HG03342 (cell line): ENCODE results near the gene AFF3.

Experiments
- ATAC-seq: cut with Tn5 transposase; IDR thresholded peaks from one replicate; pipeline ENCODE4 v1.9.1; 2021; ENCODE audit warnings: mild to moderate bottlenecking, moderate library complexity; ENCODE audit not compliant: unreplicated experiment

AFF3 gene

GRCh38 chr2:100050685-100051084 lies 91.7 kb downstream of the AFF3 start:
- no peak for ATAC-seq

DNA sequence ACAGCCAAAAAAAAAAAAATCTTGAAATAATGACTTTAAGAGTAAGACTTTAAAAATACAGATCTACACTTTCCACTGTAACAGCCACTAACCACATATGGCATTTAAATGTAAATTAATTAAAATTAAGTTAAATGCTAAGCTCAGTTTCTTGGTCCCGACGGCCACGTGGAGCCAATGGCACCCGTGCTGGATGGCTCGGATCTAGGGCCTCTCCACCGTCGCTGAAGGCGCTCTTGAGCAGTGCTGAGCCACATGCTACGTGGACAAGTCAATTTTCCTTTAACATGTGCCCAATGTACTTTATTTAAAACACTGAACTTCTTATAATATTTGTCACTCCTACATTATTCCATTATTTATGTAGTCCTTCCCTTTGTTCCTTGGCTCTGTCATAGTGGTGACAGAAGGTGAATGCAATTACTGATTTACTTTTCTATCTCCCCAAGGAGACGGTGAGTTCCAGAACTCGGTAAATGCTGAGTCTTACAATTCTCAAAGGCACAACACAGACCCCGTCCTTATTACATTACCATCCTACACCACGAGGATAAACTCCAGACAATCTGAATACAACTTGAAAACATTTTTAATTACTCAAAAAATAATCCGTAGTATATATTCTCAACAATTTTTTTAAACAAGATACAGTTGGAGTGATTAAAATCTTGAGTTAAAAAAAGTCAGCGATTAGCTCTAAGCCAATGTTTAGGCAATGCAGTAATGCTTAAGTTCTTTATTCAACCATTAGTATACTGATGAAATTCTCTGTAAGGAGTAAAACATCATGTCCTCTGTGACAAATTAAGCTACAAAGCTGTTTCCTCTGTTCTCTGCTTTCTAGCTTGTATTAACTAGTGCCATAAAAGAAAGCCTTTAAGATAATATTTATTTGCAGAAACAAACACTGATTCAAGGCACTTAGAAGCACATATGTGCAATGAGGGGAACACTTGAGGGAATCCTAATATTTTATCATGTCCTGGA lies 95.1 kb downstream of the AFF3 start:
- no peak for ATAC-seq

DNA sequence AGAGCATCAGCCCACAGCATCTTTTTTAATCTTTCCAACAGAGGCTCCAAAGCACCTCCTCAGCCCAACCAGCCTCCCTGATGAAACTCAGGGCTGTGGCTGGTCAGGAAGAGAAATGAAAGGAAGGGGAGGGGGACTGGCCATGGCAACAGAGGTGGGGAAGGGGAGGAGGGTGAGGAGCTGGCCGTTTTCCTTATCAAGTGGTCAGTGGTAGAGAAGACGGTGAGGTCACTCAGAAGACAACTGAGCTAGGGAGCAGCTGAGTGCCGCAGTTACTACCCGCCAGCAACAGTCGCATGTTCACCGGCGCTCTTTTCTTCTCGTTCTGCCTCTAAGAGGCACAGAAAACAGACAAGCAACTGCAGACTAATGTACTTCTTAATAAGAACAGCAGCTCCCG lies 97.4 kb downstream of the AFF3 start:
- no peak for ATAC-seq

DNA sequence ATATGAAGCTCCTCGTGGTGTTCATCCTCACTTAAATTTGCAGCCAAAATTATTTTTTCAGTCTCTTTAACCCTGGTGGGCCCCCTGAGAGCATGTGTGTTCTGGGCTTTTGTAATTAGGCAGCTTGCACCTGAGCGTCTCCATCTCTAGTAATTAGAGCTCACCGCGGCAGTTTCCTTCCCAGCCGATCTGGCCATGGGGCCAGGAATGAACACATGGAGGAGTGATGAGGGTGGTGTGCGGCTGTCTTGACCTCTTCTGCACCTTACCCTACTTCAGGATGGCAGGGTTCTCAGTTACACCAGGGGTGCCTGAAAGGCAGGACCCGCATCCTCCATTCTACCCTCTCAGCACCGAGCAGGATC lies 98.5 kb downstream of the AFF3 start:
- ATAC-seq = no peak

DNA sequence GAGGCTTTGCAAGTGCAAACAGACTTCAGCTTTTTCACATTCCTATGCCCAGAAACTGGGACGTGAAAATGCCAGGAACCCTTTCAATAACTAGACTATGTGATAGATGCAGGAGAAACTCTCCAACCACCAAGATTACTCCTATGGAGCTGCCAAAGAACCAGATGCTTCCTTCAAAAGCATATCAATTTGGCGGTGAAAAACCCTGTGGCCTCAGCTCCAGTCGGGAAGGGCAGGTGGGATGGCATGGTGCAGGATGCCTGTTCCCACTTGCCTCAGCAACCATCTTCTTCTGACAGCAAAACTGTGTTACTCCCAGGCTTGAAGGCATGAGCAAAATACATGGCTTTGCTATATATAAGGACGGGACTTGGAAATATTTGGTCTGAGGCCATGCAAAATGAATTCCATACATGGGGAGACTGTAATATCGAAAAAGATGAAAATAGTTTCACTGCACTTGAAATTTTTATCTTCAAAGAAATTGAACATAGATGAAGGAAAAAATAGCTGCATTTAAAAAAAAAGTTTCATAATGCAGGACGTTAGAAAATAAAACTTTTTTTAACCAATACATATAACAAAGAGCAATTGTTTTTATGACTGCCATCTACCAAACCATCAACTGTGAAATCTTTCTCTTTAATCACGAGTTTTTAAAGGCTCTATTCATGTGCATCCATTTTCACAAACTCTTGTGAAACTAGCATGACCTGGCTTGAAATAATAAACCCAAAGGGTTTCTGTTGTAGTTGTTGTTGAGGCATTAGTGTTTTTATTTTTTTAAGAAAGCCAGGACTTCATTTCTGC lies 99.1 kb downstream of the AFF3 start:
- ATAC-seq = no peak

DNA sequence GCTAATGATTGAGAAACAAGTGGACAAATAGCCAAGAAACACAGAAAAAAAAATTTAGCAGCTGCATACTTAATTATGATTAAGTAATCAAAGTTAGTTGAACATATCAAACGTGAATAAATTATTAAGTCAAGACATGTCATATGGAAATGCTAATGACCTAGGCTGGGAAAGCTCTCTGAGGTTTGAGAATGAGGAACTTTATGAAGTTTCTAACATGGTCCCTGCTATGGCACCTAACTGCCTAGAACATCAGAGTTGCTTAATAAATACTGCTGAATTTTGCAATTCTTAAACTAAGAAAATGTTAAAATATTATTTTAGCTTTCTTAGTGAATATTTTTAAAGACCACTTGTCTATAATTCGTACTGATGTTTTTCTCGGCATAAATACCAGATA lies 99.8 kb downstream of the AFF3 start:
- ATAC-seq = no peak

- ATAC-seq = no peak
These were observed 100.4 kb downstream of the AFF3 start for GRCh38 chr2:100041946-100042345.

GRCh38 chr2:100041385-100041784 lies 101.0 kb downstream of the AFF3 start:
- ATAC-seq = no peak

DNA sequence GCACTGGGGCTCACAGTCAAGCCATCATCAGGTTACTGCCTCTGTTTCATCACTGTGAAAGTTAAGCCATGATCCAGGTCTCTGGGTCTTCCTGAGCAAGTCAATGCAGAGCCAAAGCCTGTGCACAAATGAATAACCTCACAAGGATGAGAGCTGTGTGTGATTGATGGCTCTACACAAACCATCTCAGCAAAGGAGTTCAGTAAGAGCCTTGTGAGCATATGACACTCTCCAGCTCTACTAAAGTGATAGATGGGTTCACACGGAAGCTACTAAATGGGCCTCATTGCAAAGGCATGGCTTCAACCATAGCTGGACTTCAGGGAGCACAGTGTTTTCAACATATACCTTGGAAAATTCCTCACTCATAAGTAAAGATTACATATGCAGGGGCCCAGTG lies 101.5 kb downstream of the AFF3 start:
- ATAC-seq = no peak

DNA sequence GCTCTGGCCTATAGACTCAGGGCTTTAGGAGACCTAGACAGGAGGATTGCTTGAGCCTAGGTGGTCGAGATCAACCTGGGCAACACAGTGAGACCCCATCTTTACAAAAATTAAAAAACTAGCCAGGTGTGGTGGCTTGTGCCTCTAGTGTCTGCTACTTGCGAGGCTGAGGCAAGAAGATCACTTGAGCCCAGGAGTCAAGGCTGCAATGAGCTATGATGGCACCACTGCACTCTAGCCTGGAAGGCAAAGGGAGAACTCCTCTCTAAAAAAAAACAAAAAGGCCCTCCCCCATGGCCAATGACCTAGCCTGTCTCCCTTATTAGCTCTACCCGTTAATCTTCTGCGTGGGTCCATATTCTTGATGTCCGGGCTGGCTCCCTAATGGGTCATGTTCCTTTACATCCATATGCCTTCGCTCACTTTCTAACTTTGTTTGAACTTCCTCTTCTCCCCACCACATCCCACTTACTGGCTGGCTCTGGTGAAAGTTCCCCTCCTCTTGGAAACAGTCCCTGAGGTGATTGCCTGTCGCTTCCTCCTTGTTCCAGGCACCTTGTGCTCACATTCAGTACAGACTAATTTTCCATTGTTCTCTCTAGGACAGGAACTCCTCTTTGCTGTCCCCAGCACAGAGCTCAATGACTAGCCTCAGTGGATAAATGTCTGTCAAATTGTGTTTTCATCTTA lies 103.0 kb downstream of the AFF3 start:
- no peak for ATAC-seq

DNA sequence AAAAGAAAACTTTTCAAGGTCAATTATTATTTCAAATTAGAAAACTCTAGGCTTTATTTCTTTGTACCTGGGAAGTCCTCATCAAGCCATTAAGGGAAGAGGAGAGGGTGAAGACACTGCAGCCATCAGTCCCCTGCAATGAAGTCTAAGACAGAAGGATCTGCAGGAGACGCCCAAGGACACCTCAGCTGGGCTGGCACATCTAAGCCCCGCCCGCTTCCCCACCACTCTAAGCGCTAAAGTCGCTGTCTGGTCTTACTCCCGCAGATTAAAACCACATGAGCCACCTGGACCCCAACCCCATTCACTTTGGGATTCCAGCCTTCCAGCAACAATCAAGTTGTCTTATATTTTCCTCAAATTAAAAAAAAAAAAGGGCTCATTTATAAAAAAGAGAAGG lies 104.4 kb downstream of the AFF3 start:
- ATAC-seq = no peak

GRCh38 chr2:100036793-100037192 lies 105.6 kb downstream of the AFF3 start:
- ATAC-seq = no peak

- no peak for ATAC-seq
These were observed 106.4 kb downstream of the AFF3 start for GRCh38 chr2:100036026-100036425.

DNA sequence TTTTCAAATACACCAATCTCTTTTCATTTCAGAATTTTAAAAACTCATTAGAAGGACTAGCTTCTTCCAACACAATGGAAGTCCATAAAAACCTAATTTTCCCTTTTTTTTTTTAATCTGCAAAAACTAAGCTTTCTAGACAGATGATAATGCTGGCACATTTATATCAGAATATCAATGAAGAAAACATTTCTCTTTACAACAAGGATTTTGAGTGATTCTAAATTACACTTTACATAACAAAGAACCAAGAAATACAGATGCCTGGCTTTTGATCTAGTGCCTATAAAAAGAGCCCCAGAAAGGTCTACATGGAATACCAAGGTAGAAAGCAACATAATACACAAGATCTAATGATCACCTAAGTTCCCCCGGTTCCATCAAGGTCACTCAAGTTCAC lies 108.0 kb downstream of the AFF3 start:
- ATAC-seq = no peak

DNA sequence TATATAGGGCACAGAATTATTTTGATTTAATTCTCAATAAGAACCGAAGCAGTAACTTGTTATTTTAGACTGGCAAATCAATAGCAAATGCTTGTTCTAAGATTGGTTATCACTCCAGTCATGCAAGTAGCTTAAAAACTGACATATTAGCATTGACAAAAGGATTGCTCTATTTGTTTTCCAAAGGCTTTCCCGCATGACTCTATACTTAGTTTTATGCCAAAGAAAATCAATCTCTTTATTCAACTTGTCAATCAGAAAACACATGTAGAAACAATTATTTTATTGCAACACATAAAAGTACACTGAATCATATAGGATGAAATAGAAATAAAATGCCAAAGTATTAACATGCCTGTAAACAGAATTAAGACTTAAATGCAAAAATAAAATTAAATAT lies 108.4 kb downstream of the AFF3 start:
- ATAC-seq = no peak

DNA sequence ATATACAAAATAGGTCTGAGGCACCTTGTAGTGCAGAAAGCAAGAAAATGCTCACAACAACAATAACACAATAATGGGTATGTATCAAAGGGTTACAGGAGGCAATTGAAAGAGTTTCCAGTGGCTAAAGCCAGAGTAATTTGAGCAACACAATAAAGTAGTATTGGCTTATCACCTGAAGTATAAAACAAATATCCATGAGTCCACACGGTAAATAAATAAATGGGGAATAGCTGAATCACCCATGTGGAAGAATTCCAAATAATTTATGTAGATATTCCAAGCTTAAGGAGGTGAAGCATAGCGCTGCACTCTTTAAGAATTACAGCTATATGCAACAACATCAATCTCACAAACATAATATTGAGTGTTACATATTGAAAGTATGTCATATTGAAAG lies 110.8 kb downstream of the AFF3 start:
- ATAC-seq = no peak

- no peak for ATAC-seq
These were observed 112.9 kb downstream of the AFF3 start for GRCh38 chr2:100029460-100029859.

GRCh38 chr2:100021791-100022340 lies 120.5 kb downstream of the AFF3 start:
- ATAC-seq = no peak

DNA sequence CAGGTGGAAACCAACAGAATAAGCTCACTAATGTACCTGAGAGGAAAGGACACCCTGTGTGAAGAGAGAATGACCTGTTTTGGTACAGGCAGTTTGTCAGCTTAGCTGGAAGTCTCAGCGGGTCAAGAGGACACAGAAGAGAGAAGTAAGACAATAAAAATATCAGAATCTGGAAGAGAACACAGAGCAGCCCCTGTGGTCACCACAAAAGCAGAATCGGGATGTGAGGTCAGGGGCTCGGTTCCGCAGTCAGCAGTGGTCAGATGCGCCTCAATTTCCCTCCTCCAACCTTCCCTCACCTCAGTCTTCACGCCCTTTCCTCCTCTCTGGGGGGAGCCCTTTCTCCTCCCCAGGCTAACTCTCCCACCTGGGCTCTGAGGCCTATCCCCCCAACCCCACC lies 122.9 kb downstream of the AFF3 start:
- no peak for ATAC-seq

- ATAC-seq = no peak
These were observed 123.8 kb downstream of the AFF3 start for GRCh38 chr2:100018341-100019193.
